Measurements from ENCODE around the gene HADHA.

Gene HADHA

GRCh38 chr2:26144953-26145680, 99.3 kb downstream of the HADHA start:
- in situ Hi-C loops (cut with HindIII; ENCODE audit: low sequenced_read_pairs), result loop anchor here (10.0 kb wide), 1 partner anchor 200 kb away; no protein-coding TSS in a partner anchor

DNA sequence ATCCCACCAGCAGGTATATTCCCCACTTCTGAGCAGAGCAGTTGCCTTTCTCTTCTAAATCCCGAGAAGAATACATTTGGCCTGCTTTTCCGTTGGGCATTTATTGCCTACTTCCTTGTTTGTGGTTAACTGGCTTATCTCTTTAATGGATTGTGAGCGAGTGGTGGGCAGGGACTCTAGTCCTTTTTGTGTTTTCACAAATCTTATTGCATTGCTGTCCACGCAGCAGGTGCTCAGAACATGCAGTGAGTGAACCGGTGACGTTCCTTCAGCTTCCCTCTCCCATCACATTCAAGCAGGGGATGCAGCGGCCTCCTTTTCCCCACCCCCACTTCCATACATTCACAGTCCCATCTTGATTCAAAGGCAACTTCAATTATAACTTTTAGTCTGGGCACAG, 100.4 kb downstream of the HADHA start:
- in situ Hi-C loops (cut with HindIII; ENCODE audit: low sequenced_read_pairs), result loop anchor here (10.0 kb wide), 1 partner anchor 199 kb away; no protein-coding TSS in a partner anchor

GRCh38 chr2:26141145-26141769, 103.2 kb downstream of the HADHA start:
- in situ Hi-C loops (cut with HindIII; ENCODE audit: low sequenced_read_pairs), result loop anchor here (10.0 kb wide), 1 partner anchor 196 kb away; no protein-coding TSS in a partner anchor

All from endothelial cell of hepatic sinusoid (primary cell).